Thyroid gland (tissue), 4 donors: ENCODE data around the gene SFSWAP. TPM values are rescaled to one million over a fixed set of nuclear protein-coding genes. Genes with fewer than 3 reads are reported as not detected.

Experiments used
- DNase-seq, 2 donors: peaks; one replicate each; pipeline ENCODE4 v3.0.0-alpha.2; 2019
- H3K27ac ChIP-seq, 3 donors: fragments of 200-600 bp; sonication (generic); 1 replicate in 2 of 3; 2 replicates in 1 of 3; pipeline ENCODE4 v1.5.1; 2016 to 2019; ENCODE audit warnings: mild to moderate bottlenecking in 1 of 3, moderate library complexity in 1 of 3
- H3K27me3 ChIP-seq: fragments of 200-600 bp; sonication (generic); one replicate; pipeline ENCODE4 v1.5.1; 2019
- H3K36me3 ChIP-seq, 2 donors: fragments of 200-600 bp; sonication (generic); one replicate each; pipeline ENCODE4 v1.5.1; 2016 to 2019
- H3K4me1 ChIP-seq, 2 donors: fragments of 200-600 bp; sonication (generic); one replicate each; pipeline ENCODE4 v1.5.1; 2017 to 2019
- H3K4me3 ChIP-seq, 3 donors: fragments of 200-600 bp; sonication (generic); replicated peaks in 1 of 3; 1 replicate in 2 of 3; 2 replicates in 1 of 3; pipeline ENCODE4 v1.5.1; 2016; ENCODE audit warnings: mild to moderate bottlenecking in 1 of 3
- H3K9me3 ChIP-seq: fragments of 200-600 bp; sonication (generic); one replicate; pipeline ENCODE4 v1.5.1; 2017
- CTCF ChIP-seq, 6 experiments: fragments of 200-600 bp in 3 of 6; fragments of 450-650 bp in 3 of 6; sonication (generic) in 3 of 6; IDR thresholded peaks; one replicate each; pipeline ENCODE4 v1.5.1; 2016 to 2019; ENCODE audit warnings: antibody characterized with exemption in 6 of 6, mild to moderate bottlenecking in 2 of 6, inconsistent platforms in 1 of 6, moderate library complexity in 1 of 6
- POLR2A ChIP-seq, 2 donors: fragments of 450-650 bp; IDR thresholded peaks; one replicate each; pipeline ENCODE4 v1.6.1; 2017; ENCODE audit warnings: antibody characterized with exemption in 2 of 2, mild to moderate bottlenecking in 2 of 2, moderate library complexity in 1 of 2
- WGBS, 2 donors: methylation state at CpG; one replicate each; pipeline ENCODE4 v1.1.5; 2017; 5-methylcytosine and 5-hydroxymethylcytosine counted together
- intact Hi-C: fragments of 100-400 bp; cut with DNase I; formaldehyde crosslinking; loops from one replicate; pipeline ENCODE4 v1.15.1; 2023
- total RNA-seq, 4 donors: library from RNA; depleted of rRNA; stranded (reverse); fragments of >200 nt; gene quantifications; one replicate each; pipeline ENCODE4 v1.2.3, GENCODE V29; 2016

SFSWAP gene
- total RNA-seq, 4 donors from 2014 or later: 36.4 to 50.8 (median 42.6) TPM

DNA sequence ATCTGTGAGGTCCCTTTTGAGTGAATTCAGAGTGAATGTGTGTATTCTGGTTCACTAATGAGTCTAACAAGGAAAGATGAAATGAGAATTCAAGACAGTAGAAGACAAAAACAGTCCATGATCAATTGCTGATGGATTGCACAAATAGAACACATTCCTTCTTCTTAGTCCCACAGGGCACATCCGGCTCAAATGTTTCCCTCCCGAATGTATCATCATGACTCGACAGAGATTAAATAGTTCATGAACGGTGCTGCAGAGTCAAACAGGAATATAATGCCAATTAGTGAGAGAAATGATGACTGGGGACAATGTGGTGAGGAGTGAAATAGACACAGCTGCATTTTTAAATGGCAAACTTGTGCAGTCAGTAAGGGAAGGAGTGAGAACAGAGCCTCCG is 11.5 kb upstream of the SFSWAP start:
- H3K27me3 ChIP-seq: no peaks in the 10 kb centered on the region
- no peak for TF ChIP-seq POLR2A (IDR thresholded peaks at IDR 0.05)
- intact Hi-C loops: no loop called here
- DNase-seq: no peak
- H3K36me3 ChIP-seq: no peaks in the 10 kb centered on the region
- H3K4me1 ChIP-seq: no peaks in the 10 kb centered on the region
- no peak overlapping the region for H3K4me3 ChIP-seq
- WGBS, 2 donors: 81 to 86% methylated on average over 5 of the region's 5 CpGs
- no peak overlapping the region for H3K27ac ChIP-seq
- H3K9me3 ChIP-seq: no peaks in the 10 kb centered on the region

DNA sequence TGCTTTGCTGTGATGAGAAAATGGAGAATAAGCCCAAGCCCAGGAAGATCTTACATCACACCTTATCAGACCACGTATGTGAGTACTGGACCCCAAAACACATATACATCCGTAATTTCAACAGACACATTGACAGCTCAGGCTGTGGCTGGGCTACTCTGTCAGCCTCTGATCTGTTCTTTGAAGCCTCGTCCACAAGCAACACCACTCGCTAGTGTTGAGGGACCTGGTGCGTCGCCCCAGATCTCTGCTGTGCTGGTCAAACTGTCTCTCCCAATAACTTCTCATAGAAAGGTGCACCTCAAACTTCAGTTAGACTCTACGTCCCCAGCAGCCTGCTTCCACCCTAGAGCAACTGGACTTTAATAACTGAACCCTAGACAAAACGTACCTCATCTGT is 10.6 kb upstream of the SFSWAP start:
- Histone ChIP-seq H3K27me3 (no peaks in the 10 kb centered on the region), H3K4me3 (no peak overlapping the region), H3K4me1 (no peaks in the 10 kb centered on the region), H3K9me3 (no peaks in the 10 kb centered on the region), H3K27ac (no peak overlapping the region), H3K36me3 (no peaks in the 10 kb centered on the region)
- no peak for DNase-seq
- no peak for TF ChIP-seq POLR2A (IDR thresholded peaks at IDR 0.05)
- TF ChIP-seq CTCF (IDR thresholded peaks at IDR 0.05): no peak
- WGBS, 2 donors: 77 to 81% methylated on average over 8 of the region's 8 CpGs
- intact Hi-C loops: no loop called here

DNA sequence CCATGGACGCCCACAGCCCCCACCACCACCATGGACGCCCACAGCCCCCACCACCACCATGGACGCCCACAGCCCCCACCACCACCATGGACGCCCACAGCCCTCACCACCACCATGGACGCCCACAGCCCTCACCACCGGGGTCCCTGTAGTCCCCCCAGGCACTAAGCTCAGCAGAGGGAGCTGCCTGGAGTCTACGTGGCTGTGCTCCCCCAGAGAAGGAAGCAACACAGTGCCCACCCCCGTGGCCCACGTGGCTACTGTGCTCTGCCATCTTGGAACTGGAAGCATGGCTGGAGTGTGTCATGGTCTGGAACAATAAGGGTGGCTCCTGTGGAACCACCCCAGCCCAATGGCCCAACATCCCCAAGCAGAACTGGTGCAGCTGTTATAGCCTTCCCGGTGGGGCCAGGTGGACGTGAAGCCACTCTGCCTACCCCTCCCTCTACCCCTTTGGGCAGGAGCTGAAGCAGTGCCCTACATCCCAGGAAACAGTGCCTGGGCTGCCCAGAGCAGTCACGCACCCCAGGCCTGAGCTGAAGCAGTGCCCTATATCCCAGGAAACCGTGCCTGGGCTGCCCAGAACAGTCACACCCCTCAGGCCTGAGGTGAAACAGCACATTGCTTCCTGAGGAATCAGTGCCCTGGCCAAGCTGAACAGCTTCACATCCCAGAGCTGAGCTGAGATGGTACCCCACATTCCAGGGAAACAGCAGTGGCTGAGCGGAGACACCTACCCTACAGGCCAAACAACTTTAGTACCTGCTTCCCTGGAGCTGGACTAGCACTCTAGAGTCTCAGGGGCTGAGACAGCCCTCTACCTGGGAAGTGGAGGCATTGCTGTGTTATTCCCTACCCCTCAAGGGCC is 9.0 kb upstream of the SFSWAP start:
- no peak overlapping the region for H3K4me3 ChIP-seq
- no peak for DNase-seq
- no peaks in the 10 kb centered on the region for H3K9me3 ChIP-seq
- H3K36me3 ChIP-seq: no peaks in the 10 kb centered on the region
- intact Hi-C loops: no loop called here
- H3K4me1 ChIP-seq: no peaks in the 10 kb centered on the region
- 81 to 88% methylated on average over 4 to 7 of the region's 14 CpGs for WGBS, 2 donors
- no peak overlapping the region for H3K27ac ChIP-seq
- H3K27me3 ChIP-seq: no peaks in the 10 kb centered on the region
- TF ChIP-seq CTCF (IDR thresholded peaks at IDR 0.05) (no peak), POLR2A (IDR thresholded peaks at IDR 0.05) (no peak)

- no peak overlapping the region for H3K27ac ChIP-seq
- intact Hi-C loops: no loop called here
- DNase-seq: no peak
- H3K4me3 ChIP-seq: no peak overlapping the region
- 90 to 100% methylated on average over 1 to 2 of the region's 3 CpGs for WGBS, 2 donors
- no peaks in the 10 kb centered on the region for H3K4me1 ChIP-seq
- no peak for TF ChIP-seq POLR2A (IDR thresholded peaks at IDR 0.05)
- no peak for TF ChIP-seq CTCF (IDR thresholded peaks at IDR 0.05)
- H3K27me3 ChIP-seq: no peaks in the 10 kb centered on the region
- no peaks in the 10 kb centered on the region for H3K36me3 ChIP-seq
- no peaks in the 10 kb centered on the region for H3K9me3 ChIP-seq
Measured at GRCh38 chr12:131702573-131702877, 8.4 kb upstream of the SFSWAP start.

GRCh38 chr12:131703161-131703560 is 7.7 kb upstream of the SFSWAP start:
- H3K4me1 ChIP-seq: no peaks in the 10 kb centered on the region
- intact Hi-C loops: no loop called here
- no peaks in the 10 kb centered on the region for H3K27me3 ChIP-seq
- H3K9me3 ChIP-seq: no peaks in the 10 kb centered on the region
- H3K36me3 ChIP-seq: no peaks in the 10 kb centered on the region
- TF ChIP-seq CTCF (IDR thresholded peaks at IDR 0.05) (no peak), POLR2A (IDR thresholded peaks at IDR 0.05) (no peak)
- no peak for DNase-seq
- H3K4me3 ChIP-seq: no peak overlapping the region
- H3K27ac ChIP-seq: no peak overlapping the region
